DOHH2 (cell line): ENCODE data around the gene TIGD7.

ENCODE experiments used
- EZH2phosphoT487 ChIP-seq: fragments of 200-600 bp; sonication (generic); IDR thresholded peaks from 2 replicates; pipeline ENCODE4 v1.6.1; 2017; ENCODE audit warnings: borderline replicate concordance, mild to moderate bottlenecking, antibody characterized with exemption, low read length, moderate library complexity, mixed read lengths
- TF ChIP-seq, protein P1 (sequence below): fragments of 200-600 bp; sonication (generic); IDR thresholded peaks from one replicate; pipeline ENCODE4 v1.5.1; 2014; ENCODE audit warnings: antibody characterized with exemption, mild to moderate bottlenecking, low read depth, low read length; ENCODE audit not compliant: poor library complexity, severe bottlenecking

DNA sequence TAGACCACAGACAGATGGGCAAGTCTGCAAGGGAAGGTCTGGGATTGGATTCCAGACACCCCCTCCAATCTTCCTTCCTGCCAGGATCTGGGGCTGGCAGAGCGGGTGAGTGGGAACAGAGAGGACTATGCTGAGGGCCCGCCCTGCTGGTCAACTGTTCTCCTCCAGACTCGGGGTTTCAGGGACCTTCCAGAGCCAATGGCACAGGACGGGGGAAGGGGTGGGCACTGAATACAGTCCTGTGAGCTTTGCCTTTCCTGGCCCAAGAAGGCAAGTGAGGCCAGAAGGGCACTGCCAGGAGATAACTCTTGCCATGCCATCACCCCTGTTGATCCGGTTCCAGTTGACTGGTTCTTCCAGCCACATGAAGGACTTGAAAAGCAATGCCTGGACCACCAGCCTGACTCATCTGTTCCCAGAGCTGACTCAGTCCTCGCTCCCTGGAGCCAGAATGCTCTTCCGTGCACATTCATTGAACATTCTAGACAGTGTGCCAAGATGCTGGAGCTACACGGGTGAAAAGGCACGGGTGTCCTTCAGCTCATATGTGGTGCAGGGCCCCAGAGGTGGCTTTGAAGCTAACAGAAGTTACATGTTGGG is 48.3 kb downstream of the TIGD7 start:
- TF ChIP-seq, protein P1, sequence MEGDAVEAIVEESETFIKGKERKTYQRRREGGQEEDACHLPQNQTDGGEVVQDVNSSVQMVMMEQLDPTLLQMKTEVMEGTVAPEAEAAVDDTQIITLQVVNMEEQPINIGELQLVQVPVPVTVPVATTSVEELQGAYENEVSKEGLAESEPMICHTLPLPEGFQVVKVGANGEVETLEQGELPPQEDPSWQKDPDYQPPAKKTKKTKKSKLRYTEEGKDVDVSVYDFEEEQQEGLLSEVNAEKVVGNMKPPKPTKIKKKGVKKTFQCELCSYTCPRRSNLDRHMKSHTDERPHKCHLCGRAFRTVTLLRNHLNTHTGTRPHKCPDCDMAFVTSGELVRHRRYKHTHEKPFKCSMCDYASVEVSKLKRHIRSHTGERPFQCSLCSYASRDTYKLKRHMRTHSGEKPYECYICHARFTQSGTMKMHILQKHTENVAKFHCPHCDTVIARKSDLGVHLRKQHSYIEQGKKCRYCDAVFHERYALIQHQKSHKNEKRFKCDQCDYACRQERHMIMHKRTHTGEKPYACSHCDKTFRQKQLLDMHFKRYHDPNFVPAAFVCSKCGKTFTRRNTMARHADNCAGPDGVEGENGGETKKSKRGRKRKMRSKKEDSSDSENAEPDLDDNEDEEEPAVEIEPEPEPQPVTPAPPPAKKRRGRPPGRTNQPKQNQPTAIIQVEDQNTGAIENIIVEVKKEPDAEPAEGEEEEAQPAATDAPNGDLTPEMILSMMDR: no peak
- TF ChIP-seq EZH2phosphoT487: no peak
